Gastrocnemius medialis (tissue), 4 donors: ENCODE measurements around the gene SMOC2. TPM values are rescaled to one million over a fixed set of nuclear protein-coding genes. Genes with fewer than 3 reads are reported as not detected.

Source experiments
- ATAC-seq, 2 donors: fragments of 150-250 bp; one replicate each; pipeline ENCODE4 v1.9.1; 2016
- DNase-seq, 2 donors: peaks; one replicate each; pipeline ENCODE4 v3.0.0-alpha.2; 2019
- H3K27ac ChIP-seq, 4 donors: fragments of 200-600 bp; sonication (generic); 1 replicate in 1 of 4; 2 replicates in 3 of 4; pipeline ENCODE4 v1.5.1; 2016 to 2018; ENCODE audit warnings: mild to moderate bottlenecking in 2 of 4, moderate library complexity in 1 of 4
- H3K27me3 ChIP-seq, 3 donors: fragments of 200-600 bp; sonication (generic) in 2 of 3; 1 replicate in 1 of 3; 2 replicates in 2 of 3; pipeline versions ENCODE4 v1.5.1 to v1.6.0; 2016 to 2019; ENCODE audit warnings: mild to moderate bottlenecking in 1 of 3, moderate library complexity in 1 of 3
- H3K36me3 ChIP-seq, 2 donors: fragments of 200-600 bp; sonication (generic) in 1 of 2; one replicate each; pipeline ENCODE4 v1.5.1; 2017 to 2018
- H3K4me1 ChIP-seq, 2 donors: fragments of 200-600 bp; sonication (generic) in 1 of 2; one replicate each; pipeline ENCODE4 v1.5.1; 2016 to 2017; ENCODE audit warnings: mild to moderate bottlenecking in 2 of 2
- H3K4me3 ChIP-seq, 4 donors: fragments of 200-600 bp; sonication (generic) in 3 of 4; 1 replicate in 1 of 4; 2 replicates in 3 of 4; pipeline ENCODE4 v1.5.1; 2016 to 2019; ENCODE audit warnings: mild to moderate bottlenecking in 2 of 4
- H3K9me3 ChIP-seq, 3 donors: fragments of 200-600 bp; sonication (generic) in 2 of 3; 1 replicate in 1 of 3; 2 replicates in 2 of 3; pipeline ENCODE4 v1.5.1; 2016 to 2019
- CTCF ChIP-seq, 5 experiments: fragments of 450-650 bp in 3 of 5; fragments of 200-600 bp in 2 of 5; sonication (generic) in 2 of 5; IDR thresholded peaks in 4 of 5; conservative IDR thresholded peaks in 1 of 5; 1 replicate in 4 of 5; 2 replicates in 1 of 5; pipeline ENCODE4 v1.5.1; 2016 to 2019; ENCODE audit warnings: antibody characterized with exemption in 5 of 5, mild to moderate bottlenecking in 3 of 5, moderate library complexity in 3 of 5
- POLR2A ChIP-seq, 2 donors: fragments of 450-650 bp; IDR thresholded peaks; one replicate each; pipeline ENCODE4 v1.6.1; 2017; ENCODE audit warnings: antibody characterized with exemption in 2 of 2, mild to moderate bottlenecking in 2 of 2, moderate library complexity in 2 of 2
- in situ Hi-C, 4 donors: fragments of 200-750 bp; cut with MboI; loops; one replicate each; pipeline versions ENCODE4 v1.15.0 to v1.8.0; 2017; ENCODE audit warnings: low sequenced_read_pairs in 4 of 4
- intact Hi-C: fragments of 100-400 bp; cut with DNase I; formaldehyde crosslinking; loops from one replicate; pipeline ENCODE4 v1.15.1; 2023; ENCODE audit warnings: low total_unique reads
- total RNA-seq, 4 donors: library from RNA; depleted of rRNA; stranded (reverse); fragments of >200 nt; gene quantifications; one replicate each; pipeline versions ENCODE4 v1.1.0 to v1.2.3, GENCODE V29; 2016

Gene SMOC2
- total RNA-seq, 4 donors from 2014 or later: 7.2 to 34.4 (median 16.5) TPM

DNA sequence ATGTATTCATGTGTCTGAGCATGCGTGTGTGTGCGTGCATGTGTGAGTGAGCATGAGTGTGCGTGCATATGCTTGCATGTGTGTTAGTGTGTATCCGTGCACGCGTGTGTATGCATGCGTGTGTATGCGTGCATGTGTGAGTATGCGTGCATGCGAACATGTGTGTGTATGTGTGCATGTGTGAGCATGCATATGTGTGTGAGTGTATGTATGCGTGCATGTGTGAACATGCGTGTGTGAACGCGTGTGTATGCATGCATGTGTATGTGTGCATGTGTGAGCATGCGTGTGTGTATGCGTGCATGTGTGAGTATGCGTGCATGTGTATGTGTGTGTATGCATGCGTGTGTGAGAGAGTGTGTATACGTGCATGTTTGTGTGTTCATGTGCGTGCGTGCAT, 77.9 kb downstream of the SMOC2 start:
- H3K27ac ChIP-seq: no peak overlapping the region
- TF ChIP-seq POLR2A (IDR thresholded peaks at IDR 0.05) (no peak), CTCF (IDR thresholded peaks at IDR 0.05 in 4 of 5, conservative IDR thresholded peaks at IDR 0.05 in 1 of 5) (no peak)
- no peaks in the 10 kb centered on the region for H3K27me3 ChIP-seq
- intact Hi-C loops (no loop called here), in situ Hi-C loops (no loop called here)
- H3K4me3 ChIP-seq: no peak overlapping the region
- H3K36me3 ChIP-seq: no peaks in the 10 kb centered on the region
- no peaks in the 10 kb centered on the region for H3K9me3 ChIP-seq
- H3K4me1 ChIP-seq: no peaks in the 10 kb centered on the region
- DNase-seq (no peak), ATAC-seq (no peak)

GRCh38 chr6:168520233-168520632, 79.2 kb downstream of the SMOC2 start:
- no peaks in the 10 kb centered on the region for H3K36me3 ChIP-seq
- no peaks in the 10 kb centered on the region for H3K4me1 ChIP-seq
- H3K4me3 ChIP-seq: no peak overlapping the region
- H3K27me3 ChIP-seq: no peaks in the 10 kb centered on the region
- no peak for TF ChIP-seq POLR2A (IDR thresholded peaks at IDR 0.05)
- TF ChIP-seq CTCF (IDR thresholded peaks at IDR 0.05 in 4 of 5, conservative IDR thresholded peaks at IDR 0.05 in 1 of 5): no peak
- DNase-seq (no peak), ATAC-seq (no peak)
- H3K9me3 ChIP-seq: no peaks in the 10 kb centered on the region
- intact Hi-C loops (no loop called here), in situ Hi-C loops (no loop called here)
- no peak overlapping the region for H3K27ac ChIP-seq

DNA sequence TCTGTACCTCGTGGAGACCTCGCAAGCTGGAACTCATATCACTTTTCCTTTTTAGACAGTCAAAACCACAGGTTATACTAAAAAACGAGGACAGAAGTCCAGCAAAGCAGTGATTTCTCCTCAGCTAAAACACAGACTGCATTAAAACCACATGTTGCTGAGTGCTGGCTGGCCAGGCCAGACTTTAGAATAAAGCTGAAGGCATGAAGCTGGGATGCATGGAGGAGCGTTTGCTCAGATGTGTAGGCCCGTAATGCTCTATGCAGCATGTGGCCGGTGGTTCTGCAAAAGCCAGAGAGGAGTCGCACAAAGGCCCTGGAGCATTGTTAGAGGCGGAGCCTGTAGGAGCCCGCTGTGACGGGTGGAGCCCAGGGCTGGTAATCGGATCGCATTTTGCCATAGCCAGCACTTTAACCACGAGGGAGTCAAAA, 83.6 kb downstream of the SMOC2 start:
- peak in 1 of 2 donors; percentile 54 for DNase-seq
- Histone ChIP-seq H3K9me3 (no peaks in the 10 kb centered on the region), H3K27ac (peak overlapping the region in 2 of 4 donors; percentile 25 to 43), H3K4me3 (no peak overlapping the region), H3K4me1 (no peaks in the 10 kb centered on the region), H3K27me3 (peaks cover 0 to 7% (median 0%) of the 10 kb centered on the region in 3 donors), H3K36me3 (no peaks in the 10 kb centered on the region)
- peak; percentile 48 to 74 for ATAC-seq
- intact Hi-C loops (no loop called here), in situ Hi-C loops (no loop called here)
- TF ChIP-seq POLR2A (IDR thresholded peaks at IDR 0.05) (no peak), CTCF (IDR thresholded peaks at IDR 0.05 in 4 of 5, conservative IDR thresholded peaks at IDR 0.05 in 1 of 5) (no peak)

- H3K27ac ChIP-seq: peak overlapping the region; percentile 25 to 61 (median 45)
- H3K36me3 ChIP-seq: no peaks in the 10 kb centered on the region
- no peak for ATAC-seq
- in situ Hi-C loops (no loop called here), intact Hi-C loops (no loop called here)
- DNase-seq: no peak
- TF ChIP-seq CTCF (IDR thresholded peaks at IDR 0.05 in 4 of 5, conservative IDR thresholded peaks at IDR 0.05 in 1 of 5) (no peak), POLR2A (IDR thresholded peaks at IDR 0.05) (no peak)
- H3K4me3 ChIP-seq: no peak overlapping the region
- no peaks in the 10 kb centered on the region for H3K9me3 ChIP-seq
- no peaks in the 10 kb centered on the region for H3K4me1 ChIP-seq
- peaks cover 0 to 8% (median 0%) of the 10 kb centered on the region in 3 donors for H3K27me3 ChIP-seq
These were observed 84.1 kb downstream of the SMOC2 start for GRCh38 chr6:168525114-168525513.
